ENCODE data around the gene FAM3C. TPM values are rescaled to one million over a fixed set of nuclear protein-coding genes. Genes with fewer than 3 reads are reported as not detected.

The FAM3C gene
- total RNA-seq, 1 experiment from 2014 or later = 225 TPM

DNA sequence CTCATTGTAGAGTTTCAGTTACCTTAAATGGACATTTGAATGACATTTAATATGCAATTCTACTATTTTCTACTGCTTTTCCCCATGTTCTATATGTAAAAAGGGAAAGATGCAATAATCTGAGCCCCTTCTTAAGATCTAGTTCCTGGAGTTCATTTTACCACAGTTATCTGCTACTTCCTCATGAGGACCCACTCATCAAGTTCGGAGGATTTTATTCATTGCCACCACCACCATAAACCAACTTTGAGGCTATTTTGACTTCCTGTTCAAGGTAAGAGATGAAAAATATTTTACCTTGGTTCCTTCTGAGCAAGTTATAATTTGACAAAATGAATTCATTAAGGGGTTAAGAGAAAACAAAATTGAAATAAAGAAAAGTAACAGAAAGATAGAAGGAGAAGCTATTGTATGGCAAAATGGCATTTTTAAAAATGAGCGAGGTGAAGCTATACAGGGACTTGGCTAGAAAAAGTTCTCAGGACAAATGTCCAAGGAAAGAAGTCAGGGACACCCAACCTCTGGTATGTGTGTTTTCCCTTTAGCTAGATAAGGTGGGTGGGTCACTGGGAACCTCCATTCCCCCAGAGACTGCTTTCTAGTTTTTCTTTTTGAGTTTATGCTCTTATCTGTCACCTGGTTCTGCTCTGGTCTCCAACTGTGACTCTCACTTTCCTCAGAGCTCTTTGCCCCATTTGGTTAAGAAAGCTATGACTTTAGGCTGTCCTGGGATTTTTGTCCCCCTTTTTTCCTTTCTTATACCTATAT lies 14.9 kb upstream of the FAM3C start:
- DNase-seq (ENCODE audit: low read depth) = no peak

DNA sequence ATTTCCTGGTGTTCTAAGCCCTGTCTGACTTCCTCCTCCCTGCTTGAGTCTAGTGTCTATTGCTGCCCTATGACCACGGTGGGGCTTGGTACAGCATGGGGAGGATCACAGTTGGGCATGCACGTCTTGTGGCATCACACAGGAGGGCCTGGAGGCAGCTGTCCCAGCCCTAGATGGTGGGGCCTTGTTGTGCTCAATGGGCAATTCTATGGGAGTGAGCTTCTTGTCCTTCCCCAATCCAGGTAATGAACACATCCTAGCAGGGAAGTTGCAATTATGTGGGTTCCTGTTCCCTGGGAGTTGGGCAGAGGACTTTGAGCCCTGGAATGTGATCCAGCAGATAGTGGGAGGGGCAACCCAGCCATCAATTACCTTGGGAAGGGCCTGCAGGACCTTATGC lies 10.8 kb upstream of the FAM3C start:
- no peak for DNase-seq (ENCODE audit: low read depth)

GRCh38 chr7:121406461-121406860 lies 10.4 kb upstream of the FAM3C start:
- no peak for DNase-seq (ENCODE audit: low read depth)

- DNase-seq (ENCODE audit: low read depth) = no peak
These were observed 8.2 kb upstream of the FAM3C start for GRCh38 chr7:121404348-121404747.

DNA sequence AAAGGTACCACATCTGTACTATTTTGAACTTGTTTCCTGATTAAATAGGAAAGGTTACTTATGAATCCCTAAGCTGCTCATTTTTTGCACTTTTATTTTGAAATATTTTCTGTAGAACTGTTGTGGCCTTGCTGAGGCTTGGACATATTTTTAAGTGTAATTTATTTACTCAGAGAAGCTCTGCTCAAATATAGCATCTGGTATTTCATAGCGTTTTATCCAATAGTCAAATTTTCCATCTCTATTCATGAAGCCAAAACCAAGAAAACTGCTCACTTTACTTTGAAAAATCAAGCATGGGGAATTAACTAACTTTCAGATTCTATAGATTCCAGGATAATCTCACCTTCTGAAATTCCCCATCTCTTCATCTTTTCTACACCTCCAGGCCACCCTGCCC lies 6.6 kb upstream of the FAM3C start:
- no peak for DNase-seq (ENCODE audit: low read depth)

- peak; percentile 67 for DNase-seq (ENCODE audit: low read depth)
These were observed 5.8 kb upstream of the FAM3C start for GRCh38 chr7:121401896-121402295.

- DNase-seq (ENCODE audit: low read depth) = peak; percentile 66
These were observed 2.1 kb upstream of the FAM3C start for GRCh38 chr7:121398246-121398645.

- no peak for DNase-seq (ENCODE audit: low read depth)
These were observed 1.7 kb upstream of the FAM3C start for GRCh38 chr7:121397822-121398221.

GRCh38 chr7:121397361-121397760 lies 1.3 kb upstream of the FAM3C start:
- DNase-seq (ENCODE audit: low read depth) = no peak

- peak; percentile 70 for DNase-seq (ENCODE audit: low read depth)
These were observed 581 bp downstream of the FAM3C start for GRCh38 chr7:121395494-121395960.

DNA sequence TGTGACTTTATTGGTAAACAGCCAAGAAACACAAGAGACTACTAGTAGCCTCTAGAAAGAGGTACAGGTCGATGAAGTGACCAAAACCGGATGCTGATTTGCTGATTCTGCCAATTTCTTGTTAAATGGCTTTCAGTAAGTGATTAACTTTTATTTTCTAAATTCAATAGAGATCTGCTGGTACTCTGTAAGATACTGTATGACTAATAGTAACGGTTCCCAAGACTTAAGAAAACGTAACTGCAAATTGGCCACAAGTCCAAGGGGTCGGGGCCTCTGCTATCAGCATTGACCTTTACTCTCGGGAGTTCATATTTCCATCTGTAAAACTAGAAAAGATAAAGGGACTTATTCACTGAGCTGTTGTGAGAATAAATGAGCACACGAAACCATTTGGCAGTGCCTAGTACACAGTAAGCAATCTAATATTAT lies 1.4 kb downstream of the FAM3C start:
- DNase-seq (ENCODE audit: low read depth) = peak; percentile 49

- DNase-seq (ENCODE audit: low read depth) = no peak
These were observed 3.1 kb downstream of the FAM3C start for GRCh38 chr7:121393005-121393366.

DNA sequence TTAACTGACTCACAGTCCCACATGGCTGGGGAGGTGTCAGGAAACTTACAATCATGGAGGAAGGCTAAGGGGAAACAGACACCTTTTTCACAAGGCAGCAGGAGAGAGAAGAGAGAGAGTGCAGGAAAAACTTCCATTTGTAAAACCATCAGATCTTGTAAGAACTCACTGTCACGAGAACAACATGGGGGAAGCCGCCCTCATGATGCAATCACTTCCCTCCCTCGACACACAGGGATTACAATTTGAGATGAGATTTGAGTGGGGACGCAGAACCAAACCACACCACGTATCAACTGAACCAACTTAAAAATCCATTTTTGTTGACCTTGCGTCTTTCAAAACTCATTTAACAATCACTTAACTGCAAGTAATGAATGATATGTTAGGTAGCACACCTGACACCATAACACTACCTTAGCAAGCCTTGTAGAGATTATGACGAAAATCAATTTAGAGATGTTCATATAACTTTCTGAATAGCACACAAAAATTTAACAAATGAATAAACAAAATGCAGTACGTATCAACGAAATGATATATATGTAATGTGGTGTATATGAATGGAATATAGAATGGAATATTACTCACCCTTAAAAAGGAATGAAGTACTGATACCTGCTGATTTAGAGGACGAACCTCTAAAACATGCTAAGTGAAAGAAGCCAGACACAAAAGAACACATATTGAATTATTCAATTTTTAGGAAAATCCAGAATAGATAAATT lies 3.7 kb downstream of the FAM3C start:
- DNase-seq (ENCODE audit: low read depth) = no peak

- DNase-seq (ENCODE audit: low read depth) = no peak
These were observed 4.4 kb downstream of the FAM3C start for GRCh38 chr7:121391686-121392085.

DNA sequence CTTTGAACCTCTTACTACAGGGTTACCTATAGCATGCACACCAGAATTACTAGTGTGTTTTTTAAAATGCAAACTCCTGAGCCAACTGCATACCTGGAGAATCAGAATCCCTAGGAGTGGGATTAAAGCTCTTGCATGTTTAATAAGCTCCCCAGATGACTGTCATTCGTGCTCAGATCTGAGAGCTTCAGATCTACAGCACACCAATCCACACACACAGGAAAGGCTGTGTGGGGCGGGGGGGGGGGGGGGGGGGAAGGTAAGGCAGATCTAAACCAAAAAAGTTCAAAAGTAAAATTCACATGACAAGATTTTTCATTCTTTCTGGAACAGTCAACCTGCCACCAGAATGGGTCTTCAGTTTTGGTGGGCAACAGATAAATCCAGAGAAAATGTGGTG lies 5.5 kb downstream of the FAM3C start:
- no peak for DNase-seq (ENCODE audit: low read depth)

GRCh38 chr7:121390109-121390508 lies 6.0 kb downstream of the FAM3C start:
- DNase-seq (ENCODE audit: low read depth) = no peak

- no peak for DNase-seq (ENCODE audit: low read depth)
These were observed 7.2 kb downstream of the FAM3C start for GRCh38 chr7:121388950-121389349.

DNA sequence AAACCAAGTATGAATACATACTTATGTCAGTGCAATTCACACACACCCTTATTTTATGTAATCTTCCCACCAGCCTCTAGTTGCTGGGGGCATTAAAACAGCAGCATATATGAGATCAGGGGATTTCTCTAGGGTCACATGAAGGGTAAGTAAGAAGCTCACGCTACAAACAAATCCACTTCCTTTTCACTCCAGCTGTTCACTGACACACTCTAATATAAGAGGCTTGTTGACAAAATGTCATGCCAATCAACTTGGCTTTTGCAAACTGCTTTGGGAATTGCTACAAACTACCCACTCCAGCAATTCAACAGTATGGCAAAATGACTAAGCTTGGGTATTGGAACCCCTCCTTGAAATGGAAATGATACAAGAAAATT lies 10.3 kb downstream of the FAM3C start:
- peak; percentile 94 for DNase-seq (ENCODE audit: low read depth)

GRCh38 chr7:121385056-121385799 lies 10.9 kb downstream of the FAM3C start:
- no peak for DNase-seq (ENCODE audit: low read depth)

DNA sequence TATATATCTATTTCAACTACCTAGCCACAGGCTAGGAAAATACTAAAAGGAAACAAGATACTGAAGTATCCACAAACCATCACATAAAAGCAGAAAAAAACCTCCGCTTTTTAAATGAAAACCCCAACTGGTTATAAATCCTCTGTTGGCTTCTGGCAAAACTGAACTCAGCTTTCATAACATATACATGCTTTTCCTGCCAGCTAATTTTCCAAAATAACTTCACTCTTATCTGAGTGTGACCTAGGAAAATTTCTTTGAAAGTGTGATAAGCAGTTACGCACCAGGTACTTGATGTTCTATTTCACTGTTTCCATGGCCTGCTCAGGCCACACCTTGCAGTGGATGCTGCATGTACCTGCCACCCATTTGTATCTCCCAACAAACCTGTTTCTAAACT lies 11.8 kb downstream of the FAM3C start:
- no peak for DNase-seq (ENCODE audit: low read depth)

DNA sequence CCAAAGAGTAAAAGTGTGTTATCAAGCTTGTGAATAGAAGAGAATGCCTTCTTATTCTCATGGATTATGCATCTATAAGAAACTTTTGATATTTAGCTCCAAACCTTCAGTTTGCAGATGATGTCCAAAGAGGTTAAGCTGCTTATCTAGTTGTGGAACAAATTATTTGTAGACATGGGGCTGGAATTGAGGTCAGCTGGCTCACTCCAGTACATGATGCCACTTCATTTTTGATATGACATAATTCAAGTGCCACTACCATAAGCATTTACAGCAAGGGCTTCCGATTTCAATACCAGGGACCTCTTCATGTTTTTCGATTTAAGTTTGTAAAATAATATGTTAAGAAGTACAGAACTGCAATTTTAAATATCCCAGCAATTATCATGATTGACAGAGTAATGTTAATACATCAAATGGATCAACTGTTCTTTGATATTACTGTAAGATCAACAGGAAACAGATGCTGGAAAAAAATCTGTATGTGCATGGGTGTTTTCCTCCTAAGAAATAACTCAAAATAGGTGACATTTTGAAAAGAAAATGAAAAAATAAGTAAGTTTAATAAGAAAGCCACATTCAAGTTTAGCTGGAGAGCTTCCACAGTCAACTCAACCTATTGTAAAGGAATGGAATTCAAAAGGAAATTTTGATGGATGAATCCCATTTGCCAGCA lies 12.7 kb downstream of the FAM3C start:
- DNase-seq (ENCODE audit: low read depth) = no peak

- DNase-seq (ENCODE audit: low read depth) = no peak
These were observed 13.6 kb downstream of the FAM3C start for GRCh38 chr7:121382473-121382872.
